ENCODE data around the gene TWIST2. TPM values are rescaled to one million over a fixed set of nuclear protein-coding genes. Genes with fewer than 3 reads are reported as not detected.

The TWIST2 gene
- total RNA-seq, 1 experiment from 2014 or later, result 5.0 TPM

DNA sequence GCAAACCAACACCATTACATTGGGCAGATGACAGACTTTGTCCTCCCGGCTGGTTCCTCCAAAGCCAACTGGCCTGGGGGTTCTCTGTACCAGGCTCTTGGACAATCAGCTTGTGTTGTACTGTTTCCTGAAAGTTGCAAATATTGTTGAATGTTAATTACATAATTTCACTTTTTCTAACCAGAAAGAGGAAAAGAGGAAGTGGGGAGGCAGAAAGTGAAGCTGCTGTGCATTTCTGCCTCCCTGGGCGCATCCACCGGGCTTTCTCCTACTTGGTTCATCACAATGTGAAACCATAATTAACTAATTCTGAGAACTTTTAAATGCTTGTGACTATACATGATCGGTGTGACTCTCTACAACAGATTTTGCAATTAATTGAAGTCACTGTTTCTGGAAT is 10.1 kb downstream of the TWIST2 start:
- CTCF ChIA-PET, result no interaction called here
- Histone ChIP-seq H4K20me1 (ENCODE audit: insufficient read depth) (no peaks in the 10 kb centered on the region), H2AFZ (no peak overlapping the region), H3K27ac (no peak overlapping the region), H3K36me3 (ENCODE audit: low read depth) (no peaks in the 10 kb centered on the region), H3F3A (ENCODE audit: insufficient read depth, low read depth) (no peaks in the 10 kb centered on the region), H3K27me3 (ENCODE audit: insufficient read depth, low read depth) (peaks cover 47% of the 10 kb centered on the region), H3K79me2 (ENCODE audit: low read depth) (no peaks in the 10 kb centered on the region), H3K9me3 (ENCODE audit: insufficient read depth, low read depth) (no peaks in the 10 kb centered on the region), H3K4me3 (no peak overlapping the region), H3K4me2 (no peak overlapping the region), H3K4me1 (replicated peaks; ENCODE audit: insufficient read depth) (no peaks in the 10 kb centered on the region), H3K9me2 (ENCODE audit: insufficient read depth) (no peaks in the 10 kb centered on the region)
- BruUV-seq (replicated peaks), result no TSS peak
- no peak for DNase-seq
- TF ChIP-seq, protein P1, sequence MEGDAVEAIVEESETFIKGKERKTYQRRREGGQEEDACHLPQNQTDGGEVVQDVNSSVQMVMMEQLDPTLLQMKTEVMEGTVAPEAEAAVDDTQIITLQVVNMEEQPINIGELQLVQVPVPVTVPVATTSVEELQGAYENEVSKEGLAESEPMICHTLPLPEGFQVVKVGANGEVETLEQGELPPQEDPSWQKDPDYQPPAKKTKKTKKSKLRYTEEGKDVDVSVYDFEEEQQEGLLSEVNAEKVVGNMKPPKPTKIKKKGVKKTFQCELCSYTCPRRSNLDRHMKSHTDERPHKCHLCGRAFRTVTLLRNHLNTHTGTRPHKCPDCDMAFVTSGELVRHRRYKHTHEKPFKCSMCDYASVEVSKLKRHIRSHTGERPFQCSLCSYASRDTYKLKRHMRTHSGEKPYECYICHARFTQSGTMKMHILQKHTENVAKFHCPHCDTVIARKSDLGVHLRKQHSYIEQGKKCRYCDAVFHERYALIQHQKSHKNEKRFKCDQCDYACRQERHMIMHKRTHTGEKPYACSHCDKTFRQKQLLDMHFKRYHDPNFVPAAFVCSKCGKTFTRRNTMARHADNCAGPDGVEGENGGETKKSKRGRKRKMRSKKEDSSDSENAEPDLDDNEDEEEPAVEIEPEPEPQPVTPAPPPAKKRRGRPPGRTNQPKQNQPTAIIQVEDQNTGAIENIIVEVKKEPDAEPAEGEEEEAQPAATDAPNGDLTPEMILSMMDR (conservative IDR thresholded peaks at IDR 0.05), result no peak
- TF ChIP-seq EZH2 (IDR thresholded peaks at IDR 0.05; ENCODE audit: low read depth), result no peak
- POLR2A ChIA-PET (ENCODE audit: unreplicated experiment), result no interaction called here
- intact Hi-C loops (cut with micrococcal nuclease; ENCODE audit: unreplicated experiment), result no loop called here

DNA sequence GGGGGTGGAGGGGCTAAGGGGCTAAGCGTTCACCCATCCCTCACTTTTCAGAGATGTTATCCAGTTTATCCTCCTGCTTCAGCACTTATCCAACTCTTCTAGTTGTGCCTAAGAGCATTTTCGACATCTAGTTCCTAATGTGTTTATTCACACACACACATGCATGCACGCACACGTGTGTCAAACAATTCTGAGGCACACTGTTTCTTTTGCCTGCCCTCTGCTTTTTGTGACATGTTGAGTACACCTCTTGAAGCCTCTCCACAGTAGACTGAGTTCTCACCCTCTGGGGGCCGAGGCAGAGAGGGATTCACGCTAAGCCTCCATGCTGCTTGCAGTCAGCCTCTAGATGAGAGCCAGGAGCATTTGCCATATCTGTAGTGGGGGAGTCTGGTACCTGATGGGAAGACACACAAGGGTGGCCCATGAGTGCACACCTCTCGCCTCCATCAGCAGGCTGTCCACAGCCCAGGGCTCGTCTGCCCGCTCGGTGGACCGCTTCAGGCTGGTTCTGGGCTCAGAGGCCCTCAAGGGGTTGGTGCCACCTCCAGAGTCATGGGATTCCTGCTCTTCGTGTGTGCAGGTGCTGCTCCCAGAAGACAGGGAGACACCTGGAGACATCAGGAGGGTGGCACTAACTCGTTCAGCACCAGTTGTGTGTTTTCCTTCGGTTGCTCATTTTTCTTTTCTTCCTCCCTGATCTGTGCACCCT is 11.9 kb downstream of the TWIST2 start:
- TF ChIP-seq, protein P1 (conservative IDR thresholded peaks at IDR 0.05), result no peak
- TF ChIP-seq EZH2 (IDR thresholded peaks at IDR 0.05; ENCODE audit: low read depth), result no peak
- H3K4me3 ChIP-seq, result no peak overlapping the region
- H4K20me1 ChIP-seq (ENCODE audit: insufficient read depth), result no peaks in the 10 kb centered on the region
- H3K79me2 ChIP-seq (ENCODE audit: low read depth), result no peaks in the 10 kb centered on the region
- no peak for DNase-seq
- H3K36me3 ChIP-seq (ENCODE audit: low read depth), result no peaks in the 10 kb centered on the region
- CTCF ChIA-PET, result no interaction called here
- BruUV-seq (replicated peaks), result no TSS peak
- POLR2A ChIA-PET (ENCODE audit: unreplicated experiment), result interaction anchor here (0.6 kb wide), 1 partner anchor 389 kb away, joined by 9 read pairs; no protein-coding TSS in a partner anchor
- no peak overlapping the region for H2AFZ ChIP-seq
- intact Hi-C loops (cut with micrococcal nuclease; ENCODE audit: unreplicated experiment), result loop anchor here (5.0 kb wide), 1 partner anchor 53 kb away; no protein-coding TSS in a partner anchor
- no peaks in the 10 kb centered on the region for H3K9me2 ChIP-seq (ENCODE audit: insufficient read depth)
- peaks cover 30% of the 10 kb centered on the region for H3K27me3 ChIP-seq (ENCODE audit: insufficient read depth, low read depth)
- H3F3A ChIP-seq (ENCODE audit: insufficient read depth, low read depth), result no peaks in the 10 kb centered on the region
- no peak overlapping the region for H3K4me2 ChIP-seq
- peaks cover 12% of the 10 kb centered on the region for H3K4me1 ChIP-seq (replicated peaks; ENCODE audit: insufficient read depth)
- no peak overlapping the region for H3K27ac ChIP-seq
- no peaks in the 10 kb centered on the region for H3K9me3 ChIP-seq (ENCODE audit: insufficient read depth, low read depth)

DNA sequence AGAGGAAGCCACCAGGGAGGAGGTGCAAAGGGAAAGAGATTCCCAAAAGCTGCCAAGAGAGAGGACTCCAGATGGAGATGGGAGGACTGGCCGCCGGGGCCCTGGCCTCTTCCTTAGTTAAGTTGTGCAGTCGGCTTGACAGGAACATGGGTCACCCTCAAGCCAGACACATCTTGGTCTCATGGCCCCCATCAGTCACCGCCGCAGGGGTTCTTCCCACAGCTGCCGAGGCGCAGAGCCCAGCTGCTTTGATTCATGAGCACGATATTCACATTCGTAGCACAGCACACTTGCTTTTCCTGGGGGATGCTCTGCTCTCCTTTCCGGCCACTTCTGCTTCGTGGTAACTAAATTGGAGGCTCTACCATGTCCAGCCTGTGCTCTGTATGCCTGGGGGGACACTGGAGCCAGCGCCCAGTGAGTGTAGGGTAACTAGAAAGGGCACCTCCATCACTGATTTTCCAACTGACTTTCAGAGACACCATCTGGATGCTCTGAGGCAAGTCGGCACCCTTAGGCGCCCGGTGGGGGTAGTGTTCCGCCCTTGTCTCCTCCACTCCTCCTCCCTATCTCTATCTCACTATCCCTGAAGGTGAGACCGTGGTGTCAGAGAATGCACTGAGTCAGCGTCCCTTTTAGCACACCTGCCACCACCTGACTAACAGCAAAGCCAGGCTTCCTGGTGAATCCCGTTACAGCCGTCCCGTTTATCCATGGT is 13.3 kb downstream of the TWIST2 start:
- Histone ChIP-seq H4K20me1 (ENCODE audit: insufficient read depth) (no peaks in the 10 kb centered on the region), H3F3A (ENCODE audit: insufficient read depth, low read depth) (no peaks in the 10 kb centered on the region), H3K27me3 (ENCODE audit: insufficient read depth, low read depth) (peaks cover 16% of the 10 kb centered on the region), H3K4me1 (replicated peaks; ENCODE audit: insufficient read depth) (peaks cover 22% of the 10 kb centered on the region), H2AFZ (no peak overlapping the region), H3K9me2 (ENCODE audit: insufficient read depth) (no peaks in the 10 kb centered on the region), H3K79me2 (ENCODE audit: low read depth) (no peaks in the 10 kb centered on the region), H3K27ac (no peak overlapping the region), H3K4me2 (no peak overlapping the region), H3K4me3 (no peak overlapping the region), H3K9me3 (ENCODE audit: insufficient read depth, low read depth) (no peaks in the 10 kb centered on the region), H3K36me3 (ENCODE audit: low read depth) (no peaks in the 10 kb centered on the region)
- intact Hi-C loops (cut with micrococcal nuclease; ENCODE audit: unreplicated experiment), result loop anchor here (5.0 kb wide), 1 partner anchor 51 kb away; no protein-coding TSS in a partner anchor
- no peak for DNase-seq
- ChIA-PET POLR2A (ENCODE audit: unreplicated experiment) (interaction anchor here (0.7 kb wide), 1 partner anchor 356 kb away, joined by 4 read pairs; no protein-coding TSS in a partner anchor), CTCF (no interaction called here)
- no TSS peak for BruUV-seq (replicated peaks)
- TF ChIP-seq, protein P1 (conservative IDR thresholded peaks at IDR 0.05), result no peak
- TF ChIP-seq EZH2 (IDR thresholded peaks at IDR 0.05; ENCODE audit: low read depth), result no peak
